ENCODE results near the gene ZSCAN30. TPM values are rescaled to one million over a fixed set of nuclear protein-coding genes. Genes with fewer than 3 reads are reported as not detected.

Gene ZSCAN30
- total and polyA plus RNA-seq, 2 of the 13 experiments (the other 11 are each of a cell fraction or from before 2014, with no cell fraction given): 7.4 to 7.7 TPM

DNA sequence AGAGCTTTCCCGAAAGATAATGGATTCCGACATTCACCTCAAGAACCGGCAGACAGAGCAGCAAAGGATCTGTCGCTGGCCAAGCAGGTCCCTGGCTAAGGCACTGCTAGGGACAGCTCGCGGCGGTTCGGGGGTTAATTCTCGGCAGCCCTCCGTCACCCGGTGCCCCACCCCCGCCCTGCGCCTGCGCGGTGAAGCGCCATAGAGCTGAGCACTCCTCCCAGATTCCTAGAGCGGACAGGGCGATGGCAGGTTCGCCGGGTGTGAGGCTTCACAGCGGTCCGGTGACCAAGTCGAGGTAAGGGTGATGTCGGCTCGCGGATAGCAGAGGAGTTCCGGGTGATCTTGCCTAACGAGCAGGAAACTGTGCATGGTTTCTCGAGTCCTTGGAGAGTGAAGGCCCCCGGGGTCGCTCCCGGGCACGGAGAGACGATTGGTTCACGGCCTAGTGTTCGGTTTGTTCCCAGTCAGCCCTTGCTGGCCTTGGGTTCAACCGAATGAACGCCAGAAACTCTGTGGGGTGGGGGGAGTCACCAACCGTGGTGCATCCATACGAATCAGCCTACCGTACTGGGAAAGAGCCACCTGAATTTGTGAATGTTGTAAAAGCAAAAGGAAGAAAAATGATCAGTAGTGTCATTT lies at the start of gene ZSCAN30 (continued):
- TF ChIP-seq KDM5A (IDR thresholded peaks at IDR 0.05; ENCODE audit: borderline replicate concordance, low read length) (peak; percentile 97), MAFG (CRISPR knock-in tag; IDR thresholded peaks at IDR 0.05) (no peak), ZSCAN29 (CRISPR knock-in tag; conservative IDR thresholded peaks at IDR 0.05) (no peak), ZNF772 (CRISPR knock-in tag; IDR thresholded peaks at IDR 0.05) (peak; percentile 80; the same call in 1 of the 2 replicates), HOXA5 (CRISPR knock-in tag; IDR thresholded peaks at IDR 0.05) (peak; percentile 43; the same call in 1 of the 2 replicates), SOX6 (IDR thresholded peaks at IDR 0.05) (no peak), SOX6 (CRISPR knock-in tag; IDR thresholded peaks at IDR 0.05) (peak; percentile 84), ZNF552 (CRISPR knock-in tag; IDR thresholded peaks at IDR 0.05; ENCODE audit: borderline replicate concordance) (peak; percentile 87; the same call in 1 of the 2 replicates), KLF9 (CRISPR knock-in tag; IDR thresholded peaks at IDR 0.05; ENCODE audit: low read depth) (peak; percentile 57; the same call in 1 of the 2 replicates), ZNF510 (CRISPR knock-in tag; IDR thresholded peaks at IDR 0.05; ENCODE audit: low read depth) (peak; percentile 81; the same call in 1 of the 2 replicates), TBX2 (CRISPR knock-in tag; IDR thresholded peaks at IDR 0.05; ENCODE audit: borderline replicate concordance) (peak; percentile 81), U2AF2 (IDR thresholded peaks at IDR 0.05; ENCODE audit: low read depth, low read length) (no peak), DR1 (CRISPR knock-in tag; IDR thresholded peaks at IDR 0.05) (peak; percentile 79), RCOR2 (CRISPR knock-in tag; IDR thresholded peaks at IDR 0.05) (no peak), ZFYVE20 (CRISPR knock-in tag; IDR thresholded peaks at IDR 0.05; ENCODE audit: borderline replicate concordance, low read depth) (no peak), SMARCE1 (IDR thresholded peaks at IDR 0.05; ENCODE audit: borderline replicate concordance) (no peak), RNF2 (conservative IDR thresholded peaks at IDR 0.05; ENCODE audit: low read depth) (no peak), ZNF468 (CRISPR knock-in tag; IDR thresholded peaks at IDR 0.05) (no peak)
- TF ChIP-seq, protein P1, sequence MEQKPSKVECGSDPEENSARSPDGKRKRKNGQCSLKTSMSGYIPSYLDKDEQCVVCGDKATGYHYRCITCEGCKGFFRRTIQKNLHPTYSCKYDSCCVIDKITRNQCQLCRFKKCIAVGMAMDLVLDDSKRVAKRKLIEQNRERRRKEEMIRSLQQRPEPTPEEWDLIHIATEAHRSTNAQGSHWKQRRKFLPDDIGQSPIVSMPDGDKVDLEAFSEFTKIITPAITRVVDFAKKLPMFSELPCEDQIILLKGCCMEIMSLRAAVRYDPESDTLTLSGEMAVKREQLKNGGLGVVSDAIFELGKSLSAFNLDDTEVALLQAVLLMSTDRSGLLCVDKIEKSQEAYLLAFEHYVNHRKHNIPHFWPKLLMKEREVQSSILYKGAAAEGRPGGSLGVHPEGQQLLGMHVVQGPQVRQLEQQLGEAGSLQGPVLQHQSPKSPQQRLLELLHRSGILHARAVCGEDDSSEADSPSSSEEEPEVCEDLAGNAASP (CRISPR knock-in tag; IDR thresholded peaks at IDR 0.05; ENCODE audit: borderline replicate concordance): peak; percentile 68; the same call in 1 of the 2 replicates
- TF ChIP-seq, protein P2, sequence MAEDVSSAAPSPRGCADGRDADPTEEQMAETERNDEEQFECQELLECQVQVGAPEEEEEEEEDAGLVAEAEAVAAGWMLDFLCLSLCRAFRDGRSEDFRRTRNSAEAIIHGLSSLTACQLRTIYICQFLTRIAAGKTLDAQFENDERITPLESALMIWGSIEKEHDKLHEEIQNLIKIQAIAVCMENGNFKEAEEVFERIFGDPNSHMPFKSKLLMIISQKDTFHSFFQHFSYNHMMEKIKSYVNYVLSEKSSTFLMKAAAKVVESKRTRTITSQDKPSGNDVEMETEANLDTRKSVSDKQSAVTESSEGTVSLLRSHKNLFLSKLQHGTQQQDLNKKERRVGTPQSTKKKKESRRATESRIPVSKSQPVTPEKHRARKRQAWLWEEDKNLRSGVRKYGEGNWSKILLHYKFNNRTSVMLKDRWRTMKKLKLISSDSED (CRISPR knock-in tag; IDR thresholded peaks at IDR 0.05): no peak
- TF ChIP-seq, protein P3, sequence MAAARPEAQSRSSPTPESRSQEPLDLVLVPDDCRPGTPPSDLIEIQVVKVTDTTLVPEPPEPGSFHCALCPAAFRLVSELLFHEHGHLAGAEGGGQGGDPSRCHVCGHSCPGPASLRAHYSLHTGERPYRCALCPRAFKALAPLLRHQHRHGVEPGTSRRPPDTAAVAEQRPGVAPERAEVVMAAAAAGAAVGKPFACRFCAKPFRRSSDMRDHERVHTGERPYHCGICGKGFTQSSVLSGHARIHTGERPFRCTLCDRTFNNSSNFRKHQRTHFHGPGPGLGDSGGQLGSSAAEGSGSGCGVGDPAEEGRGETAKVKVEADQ (CRISPR knock-in tag; IDR thresholded peaks at IDR 0.05; ENCODE audit: borderline replicate concordance): peak; percentile 92

All from HepG2 (cell line).